GM21619 (cell line): ENCODE results near the gene DAZ4.
"Not testable (repeated sequence)": the region's sequence is repeated elsewhere in the genome, so short reads cannot be mapped to it uniquely, and the experiment has no call there.

Experiments
- ATAC-seq: cut with Tn5 transposase; IDR thresholded peaks from one replicate; pipeline ENCODE4 v1.9.1; 2021; ENCODE audit not compliant: unreplicated experiment

The DAZ4 gene

GRCh38 chrY:24833619-24834018 lies at the start of gene DAZ4:
TSS of gene DAZ4 (plus strand) at chrY:24833919. CDS start at chrY:24834127, 208 bp downstream.
- not testable (repeated sequence) for ATAC-seq

- not testable (repeated sequence) for ATAC-seq
Measured at GRCh38 chrY:24813293-24813692, 20.4 kb upstream of the DAZ4 start, which contains the start of gene DAZ3. TSS of gene DAZ3 (minus strand) at chrY:24813393. CDS start at chrY:24813185, 208 bp downstream.

- ATAC-seq: not testable (repeated sequence)
Measured at GRCh38 chrY:24821836-24822235, 11.9 kb upstream of the DAZ4 start.

GRCh38 chrY:24824184-24824879 lies 9.4 kb upstream of the DAZ4 start:
- ATAC-seq: not testable (repeated sequence)

- not testable (repeated sequence) for ATAC-seq
Measured at GRCh38 chrY:24825069-24825468, 8.7 kb upstream of the DAZ4 start.
